NCI-H748 treated with DMSO at 0.1 percent for 48 hours (cell line): Measurements from ENCODE around the gene MBOAT7.
"Not testable (repeated sequence)": the region's sequence is repeated elsewhere in the genome, so short reads cannot be mapped to it uniquely, and the experiment has no call there.

Experiments used
- DNase-seq: peaks from one replicate; lab custom pipeline; 2025; lab: John Stamatoyannopoulos, UW

MBOAT7 gene

GRCh38 chr19:54189735-54190502, 539 bp upstream of the MBOAT7 start:
- DNase-seq = peak; percentile 100

- DNase-seq = no peak
Observed at GRCh38 chr19:54188215-54188871, 1.0 kb downstream of the MBOAT7 start.

GRCh38 chr19:54186934-54187381, 2.4 kb downstream of the MBOAT7 start:
- no peak for DNase-seq

GRCh38 chr19:54186351-54186750, 3.0 kb downstream of the MBOAT7 start:
- DNase-seq = no peak

GRCh38 chr19:54183431-54183830, 5.9 kb downstream of the MBOAT7 start:
- DNase-seq = no peak

- DNase-seq = not testable (repeated sequence)
Observed at GRCh38 chr19:54181894-54182293, 7.5 kb downstream of the MBOAT7 start.

- no peak for DNase-seq
Observed at GRCh38 chr19:54180691-54181091, 8.7 kb downstream of the MBOAT7 start.

GRCh38 chr19:54179921-54180461, 9.4 kb downstream of the MBOAT7 start:
- peak; percentile 98 for DNase-seq

- DNase-seq = no peak
Observed at GRCh38 chr19:54179262-54179852, 10.0 kb downstream of the MBOAT7 start.

GRCh38 chr19:54178581-54179261, 10.7 kb downstream of the MBOAT7 start:
- DNase-seq = peak; percentile 15

- DNase-seq = no peak
Observed at GRCh38 chr19:54173951-54174834, 15.2 kb downstream of the MBOAT7 start.

- DNase-seq = no peak
Observed at GRCh38 chr19:54173359-54173699, 16.1 kb downstream of the MBOAT7 start.

GRCh38 chr19:54172471-54173358, 16.7 kb downstream of the MBOAT7 start, which contains the start of gene TMC4:
Gene TMC4, minus strand, starts transcription at chr19:54173160. Its CDS starts 43 bp downstream, at chr19:54173117.
- peak; percentile 76 for DNase-seq

- not testable (repeated sequence) for DNase-seq
Observed at GRCh38 chr19:54171736-54172431, 17.5 kb downstream of the MBOAT7 start.

GRCh38 chr19:54169149-54169740, 20.1 kb downstream of the MBOAT7 start:
- DNase-seq = no peak

- peak; percentile 62 for DNase-seq
Observed at GRCh38 chr19:54168174-54168917, 21.0 kb downstream of the MBOAT7 start.

GRCh38 chr19:54165222-54165621, 24.2 kb downstream of the MBOAT7 start:
- no peak for DNase-seq

- peak; percentile 62 for DNase-seq
Observed at GRCh38 chr19:54164369-54165068, 24.9 kb downstream of the MBOAT7 start.
